H1 (cell line): ENCODE measurements around the gene CERCAM. TPM values are rescaled to one million over a fixed set of nuclear protein-coding genes. Genes with fewer than 3 reads are reported as not detected.

Source experiments
- polyA plus RNA-seq, 7 experiments: library from polyadenylated mRNA; depleted of rRNA in 3 of 7; stranded (reverse) in 5 of 7; unstranded in 2 of 7; fragments of >200 nt in 5 of 7; fragments of 200-250 nt in 2 of 7; gene quantifications; 1 replicate in 5 of 7; 2 replicates in 1 of 7; 4 replicates in 1 of 7; pipeline versions ENCODE4 v1.2.1 to v1.2.3, GENCODE V29; 2011 to 2013; ENCODE audit warnings: missing spikeins in 2 of 7, mixed read lengths in 2 of 7
- total RNA-seq: library from RNA; stranded (reverse); fragmentation: NEBNext Ultra II Directional; extraction: Animal tissue kit (Norgen Biotek cat#: 25700); gene quantifications from 2 replicates; pipeline ENCODE4 v1.2.1, GENCODE V29; 2021
- TF ChIP-seq, protein P1 (sequence below): IDR thresholded peaks from 2 replicates; pipeline ENCODE4 v1.6.1; 2012; ENCODE audit warnings: inconsistent platforms

Gene CERCAM
- total and polyA plus RNA-seq, 2 of the 8 experiments (the other 6 are each of a cell fraction or from before 2014, with no cell fraction given), result 3.1 to 5.2 TPM

DNA sequence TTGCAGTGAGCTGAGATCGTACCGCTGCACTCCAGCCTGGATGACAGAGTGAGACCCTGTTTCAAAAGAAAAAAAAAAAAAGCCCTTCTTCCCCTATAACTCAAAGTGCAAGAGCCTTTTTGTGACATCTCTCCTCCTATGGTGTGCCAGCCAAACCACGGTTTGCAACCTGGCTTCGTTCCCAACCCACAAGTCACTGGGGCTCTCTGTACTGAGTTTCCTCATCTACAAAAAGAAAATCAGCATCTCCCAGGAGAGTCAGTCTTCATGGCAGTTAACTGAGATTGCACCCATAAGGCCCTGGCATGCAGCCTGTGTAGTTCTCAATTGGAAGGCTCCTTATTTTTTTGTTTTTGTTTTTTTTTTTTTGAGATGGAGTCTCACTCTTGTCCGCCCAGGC lies 49.9 kb downstream of the CERCAM start (continued):
- TF ChIP-seq, protein P1, sequence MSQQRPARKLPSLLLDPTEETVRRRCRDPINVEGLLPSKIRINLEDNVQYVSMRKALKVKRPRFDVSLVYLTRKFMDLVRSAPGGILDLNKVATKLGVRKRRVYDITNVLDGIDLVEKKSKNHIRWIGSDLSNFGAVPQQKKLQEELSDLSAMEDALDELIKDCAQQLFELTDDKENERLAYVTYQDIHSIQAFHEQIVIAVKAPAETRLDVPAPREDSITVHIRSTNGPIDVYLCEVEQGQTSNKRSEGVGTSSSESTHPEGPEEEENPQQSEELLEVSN, result no peak
